HFF-Myc (cell line): ENCODE results near the gene KRTAP5-8.
"Not testable (repeated sequence)": the region's sequence is repeated elsewhere in the genome, so short reads cannot be mapped to it uniquely, and the experiment has no call there.

Experiments used
- DNase-seq: peaks from one replicate; pipeline ENCODE4 v3.0.0-alpha.2; 2011; ENCODE audit warnings: low read depth; ENCODE audit errors: extremely low read depth
- H3K4me3 ChIP-seq: replicated peaks from 2 replicates; pipeline ENCODE4 v1.5.1; 2011; ENCODE audit warnings: low read depth, mild to moderate bottlenecking, control low read depth, low read length
- TF ChIP-seq, protein P1 (sequence below): IDR thresholded peaks from 2 replicates; pipeline ENCODE4 v1.5.1; 2012; ENCODE audit warnings: mild to moderate bottlenecking, low read depth, low read length, control low read depth; ENCODE audit errors: missing control alignments

The KRTAP5-8 gene

GRCh38 chr11:71580057-71581003 is 42.5 kb downstream of the KRTAP5-8 start:
- DNase-seq, result peak; percentile 63

GRCh38 chr11:71581826-71582225 is 44.0 kb downstream of the KRTAP5-8 start:
- no peak for DNase-seq
- TF ChIP-seq, protein P1, sequence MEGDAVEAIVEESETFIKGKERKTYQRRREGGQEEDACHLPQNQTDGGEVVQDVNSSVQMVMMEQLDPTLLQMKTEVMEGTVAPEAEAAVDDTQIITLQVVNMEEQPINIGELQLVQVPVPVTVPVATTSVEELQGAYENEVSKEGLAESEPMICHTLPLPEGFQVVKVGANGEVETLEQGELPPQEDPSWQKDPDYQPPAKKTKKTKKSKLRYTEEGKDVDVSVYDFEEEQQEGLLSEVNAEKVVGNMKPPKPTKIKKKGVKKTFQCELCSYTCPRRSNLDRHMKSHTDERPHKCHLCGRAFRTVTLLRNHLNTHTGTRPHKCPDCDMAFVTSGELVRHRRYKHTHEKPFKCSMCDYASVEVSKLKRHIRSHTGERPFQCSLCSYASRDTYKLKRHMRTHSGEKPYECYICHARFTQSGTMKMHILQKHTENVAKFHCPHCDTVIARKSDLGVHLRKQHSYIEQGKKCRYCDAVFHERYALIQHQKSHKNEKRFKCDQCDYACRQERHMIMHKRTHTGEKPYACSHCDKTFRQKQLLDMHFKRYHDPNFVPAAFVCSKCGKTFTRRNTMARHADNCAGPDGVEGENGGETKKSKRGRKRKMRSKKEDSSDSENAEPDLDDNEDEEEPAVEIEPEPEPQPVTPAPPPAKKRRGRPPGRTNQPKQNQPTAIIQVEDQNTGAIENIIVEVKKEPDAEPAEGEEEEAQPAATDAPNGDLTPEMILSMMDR, result no peak
- H3K4me3 ChIP-seq, result no peak overlapping the region

More at GRCh38 chr11:71580057-71581003, 42.5 kb downstream of the KRTAP5-8 start:
- TF ChIP-seq, protein P1, result peak; percentile 93
- H3K4me3 ChIP-seq, result no peak overlapping the region

- DNase-seq, result no peak
- TF ChIP-seq, protein P1, result no peak
- H3K4me3 ChIP-seq, result no peak within 1 kb of the TSS
Observed at GRCh38 chr11:71582309-71582895, 44.6 kb downstream of the KRTAP5-8 start, which contains the start of gene KRTAP5-11. KRTAP5-11 (minus strand) TSS chr11:71582875; CDS start chr11:71582837, 38 bp downstream.

DNA sequence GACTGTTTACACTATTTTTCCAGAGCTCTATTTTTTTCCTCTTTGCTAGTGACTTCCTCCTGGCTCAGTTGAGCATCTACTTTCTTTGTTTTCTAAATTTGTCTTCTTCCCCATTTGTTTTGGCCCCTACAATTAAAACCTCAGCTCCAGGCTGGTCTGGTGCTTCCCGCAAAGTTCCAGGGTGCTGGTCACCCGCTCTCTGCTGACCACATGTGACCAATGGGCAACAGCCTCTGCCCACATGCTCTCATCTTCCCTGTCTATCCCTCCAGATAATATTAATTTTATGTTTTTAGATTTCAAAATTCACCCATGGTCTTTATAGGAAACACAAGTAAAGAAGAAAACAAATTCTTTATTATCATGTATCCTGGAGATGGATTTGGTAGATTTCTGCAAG is 45.1 kb downstream of the KRTAP5-8 start:
- not testable (repeated sequence) for H3K4me3 ChIP-seq, DNase-seq

- not testable (repeated sequence) for H3K4me3 ChIP-seq
Observed at GRCh38 chr11:71585673-71586072, 47.8 kb downstream of the KRTAP5-8 start.

DNA sequence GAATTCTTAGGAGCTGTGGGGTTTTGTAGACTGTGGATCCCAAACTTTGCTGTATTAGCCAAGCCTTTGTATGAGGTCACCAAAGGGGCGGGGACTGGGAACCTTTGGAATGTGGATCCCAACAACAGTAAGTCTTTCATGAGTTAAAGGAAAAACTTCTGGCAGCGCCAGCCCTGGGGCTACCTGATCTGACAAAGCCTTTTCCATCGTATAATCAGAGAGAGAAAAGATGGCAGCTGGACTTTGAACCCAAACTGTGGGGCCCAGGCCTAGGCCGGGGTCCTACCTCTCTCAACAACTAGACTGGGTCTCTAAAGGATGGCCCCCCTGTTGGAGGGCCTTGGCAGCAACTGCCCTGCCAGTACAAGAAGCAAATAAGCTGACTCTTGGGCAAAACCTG is 50.5 kb downstream of the KRTAP5-8 start:
- H3K4me3 ChIP-seq, DNase-seq: not testable (repeated sequence)

More at GRCh38 chr11:71585673-71586072, 47.8 kb downstream of the KRTAP5-8 start:
- not testable (repeated sequence) for DNase-seq
